ENCODE data around the gene MCM6. TPM values are rescaled to one million over a fixed set of nuclear protein-coding genes. Genes with fewer than 3 reads are reported as not detected.
A peak's percentile ranks its signal among the peaks of the same experiment; 100 is the strongest.
"Not testable (repeated sequence)": the region's sequence is repeated elsewhere in the genome, so short reads cannot be mapped to it uniquely, and the experiment has no call there.

The MCM6 gene
- total RNA-seq, 1 experiment from 2014 or later = 113 TPM

GRCh38 chr2:135795641-135796040, 80.6 kb downstream of the MCM6 start:
- H3T11ph ChIP-seq (ENCODE audit: low read length); H4K5ac ChIP-seq (ENCODE audit: insufficient read length, low read depth, low read length); H3K27ac ChIP-seq (ENCODE audit: insufficient read length, low read depth, low read length); H3K27me3 ChIP-seq (ENCODE audit: insufficient read depth, low read length); H2AK5ac ChIP-seq (ENCODE audit: insufficient read length, low read length); H2AFZ ChIP-seq (ENCODE audit: low read length); H3K56ac ChIP-seq (ENCODE audit: insufficient read length, low read depth, low read length); H4K8ac ChIP-seq (replicated peaks; ENCODE audit: insufficient read length, low read depth, low read length); H3K4me1 ChIP-seq (ENCODE audit: insufficient read depth, low read length); H2BK15ac ChIP-seq (ENCODE audit: low read depth, low read length); H3K9me3 ChIP-seq (ENCODE audit: control insufficient read depth, low read depth, low read length); H3K18ac ChIP-seq (ENCODE audit: insufficient read length, low read depth, low read length); H3K4ac ChIP-seq (ENCODE audit: low read depth, low read length); H3K79me1 ChIP-seq (ENCODE audit: insufficient read depth, low read depth, low read length, poor library complexity, severe bottlenecking); H2BK20ac ChIP-seq (ENCODE audit: low read depth, low read length, poor library complexity, severe bottlenecking); H3K14ac ChIP-seq (ENCODE audit: insufficient read depth, low read length); H3K9ac ChIP-seq (ENCODE audit: extremely low read depth, insufficient read length, low read length); H3K79me2 ChIP-seq (ENCODE audit: insufficient read depth, low read length); H3K27ac Mint-ChIP-seq; H4K20me1 ChIP-seq (ENCODE audit: control insufficient read depth, insufficient read depth, insufficient read length); H3K27me3 Mint-ChIP-seq (ENCODE audit: low read depth); H3K23ac ChIP-seq (ENCODE audit: insufficient read length, low read depth, low read length); H2BK12ac ChIP-seq (ENCODE audit: insufficient read length, low read depth, low read length); DNase-seq; H2BK120ac ChIP-seq (ENCODE audit: low read depth, low read length, poor library complexity, severe bottlenecking); H3K4me3 Mint-ChIP-seq; H2BK5ac ChIP-seq (ENCODE audit: insufficient read length, low read length); H4K91ac ChIP-seq (ENCODE audit: insufficient read length, low read depth, low read length); H3K23me2 ChIP-seq (ENCODE audit: insufficient read length, low read depth, low read length, poor library complexity, severe bottlenecking); H3K4me2 ChIP-seq (ENCODE audit: insufficient read depth, insufficient read length, low read length): not testable (repeated sequence)
- Mint-ChIP-seq H3K9me3 (peaks cover 11 to 13% of the 10 kb centered on the region in 2 experiments), H3K4me1 (peaks cover 15 to 19% of the 10 kb centered on the region in 2 experiments), H3K36me3 (ENCODE audit: insufficient read depth in 1 of 3, low read depth in 3 of 3) (peaks cover 0 to 11% (median 10%) of the 10 kb centered on the region in 3 experiments; a peak in 3 of 7 replicates)
- WGBS (ENCODE audit: extremely low coverage, insufficient read length, low lambda C conversion rate) = no CpG with 5 or more reads among the region's 4 CpGs
- peak; percentile 43 for TF ChIP-seq CTCF (conservative IDR thresholded peaks at IDR 0.05)

Data from H9 (cell line).